Measurements from ENCODE around the gene ZBTB4. TPM values are rescaled to one million over a fixed set of nuclear protein-coding genes. Genes with fewer than 3 reads are reported as not detected.

Gene ZBTB4
- total and polyA plus RNA-seq, 9 of the 15 experiments (the other 6 are each of a cell fraction or from before 2014, with no cell fraction given): 0.92 to 6.9 (median 3.3) TPM

GRCh38 chr17:7440113-7440833 lies 39.2 kb downstream of the ZBTB4 start (continued):
- TF ChIP-seq KLF10 (CRISPR knock-in tag; IDR thresholded peaks at IDR 0.05): no peak

GRCh38 chr17:7439462-7440112 lies 39.8 kb downstream of the ZBTB4 start, which contains the start of gene FGF11:
TSS of gene FGF11 (plus strand) at chr17:7439512. CDS start at chr17:7439621, 109 bp downstream.
- WGBS (ENCODE audit: insufficient coverage, low coverage, missing lambda C conversion rate): 61% methylated on average over 14 of the region's 50 CpGs
- Histone ChIP-seq H3K27ac (ENCODE audit: extremely low read depth, low read depth, low read length) (peak within 1 kb of the TSS; percentile 62; the same call in 1 of the 3 replicates), H3K9me1 (ENCODE audit: control insufficient read depth, insufficient read depth, low read length) (peaks cover 3% of the 10 kb centered on the region), H3K27me3 (ENCODE audit: control insufficient read depth in 2 of 2, insufficient read depth in 2 of 2, low read length in 2 of 2) (no peaks in the 10 kb centered on the region), H3K79me2 (ENCODE audit: control insufficient read depth, insufficient read depth, low read length) (peaks cover 7% of the 10 kb centered on the region; the same call in 2 of the 3 replicates), H3K4me2 (ENCODE audit: insufficient read depth, low read length) (peak within 1 kb of the TSS; percentile 76), H4K20me1 (replicated peaks; ENCODE audit: control insufficient read depth, insufficient read depth, low read length) (no peaks in the 10 kb centered on the region), H3K4me3 (peak within 1 kb of the TSS; percentile 52), H3K9me3 (replicated peaks; ENCODE audit: control insufficient read depth, insufficient read depth, low read depth, low read length) (no peaks in the 10 kb centered on the region), H3K4me1 (replicated peaks in 1 of 2; ENCODE audit: control insufficient read depth in 2 of 2, insufficient read depth in 2 of 2, low read length in 2 of 2) (peaks cover 20 to 71% of the 10 kb centered on the region in 2 experiments; a peak in 4 of 5 replicates), H3K36me3 (ENCODE audit: control insufficient read depth, insufficient read depth, low read length) (no peaks in the 10 kb centered on the region), H3K9ac (ENCODE audit: insufficient read depth in 1 of 2, low read depth in 2 of 2, low read length in 2 of 2) (peak within 1 kb of the TSS; percentile 68 to 92; a peak in 3 of 4 replicates), H2AFZ (ENCODE audit: low read depth, low read length) (peak within 1 kb of the TSS; percentile 89)
- DNase-seq (ENCODE audit: extremely low read depth in 1 of 4, low spot score in 3 of 4): no peak
- no peak for ATAC-seq
- BruUV-seq (replicated peaks): no TSS peak
- intact Hi-C loops (cut with micrococcal nuclease): loop anchor here (5.0 kb wide), 2 partner anchors 37 to 43 kb away; partner anchors contain the start of genes POLR2A, SLC35G6 and TMEM256
- POLR2A ChIA-PET: interaction anchor here (0.8 kb wide), 1 partner anchor 117 kb away, joined by 3 read pairs; no protein-coding TSS in a partner anchor
- no peak for FAIRE-seq
- CTCF ChIA-PET (ENCODE audit: low intra/inter-chr PET ratio): no interaction called here
- in situ Hi-C loops (cut with MboI): no loop called here
- TF ChIP-seq SRSF3 (IDR thresholded peaks at IDR 0.05; ENCODE audit: insufficient read depth, low read length): no peak
- no peak for TF ChIP-seq ZNF764 (CRISPR knock-in tag; IDR thresholded peaks at IDR 0.05; ENCODE audit: low read depth)
- TF ChIP-seq NCOA4 (IDR thresholded peaks at IDR 0.05; ENCODE audit: partially characterized antibody): no peak
- no peak for TF ChIP-seq ZNF184 (CRISPR knock-in tag; IDR thresholded peaks at IDR 0.05)
- TF ChIP-seq ZNF165 (CRISPR knock-in tag; IDR thresholded peaks at IDR 0.05; ENCODE audit: borderline replicate concordance): no peak
- peak; percentile 13; the same call in 1 of the 2 replicates for TF ChIP-seq PHF8 (IDR thresholded peaks at IDR 0.05; ENCODE audit: borderline replicate concordance, low read length)
- TF ChIP-seq JUND (IDR thresholded peaks at IDR 0.05; ENCODE audit: borderline replicate concordance, low read depth, low read length): no peak
- TF ChIP-seq JUND (tag; IDR thresholded peaks at IDR 0.05; ENCODE audit: borderline replicate concordance, low read depth, low read length): no peak
- no peak for TF ChIP-seq THRA (IDR thresholded peaks at IDR 0.05)
- TF ChIP-seq ZNF445 (CRISPR knock-in tag; IDR thresholded peaks at IDR 0.05; ENCODE audit: low read depth): no peak
- no peak for TF ChIP-seq PRMT5 (CRISPR knock-in tag; IDR thresholded peaks at IDR 0.05)
- no peak for TF ChIP-seq MAX (CRISPR knock-in tag; IDR thresholded peaks at IDR 0.05)
- no peak for TF ChIP-seq ZBTB2 (IDR thresholded peaks at IDR 0.05)
